Endodermal cell (in vitro differentiated cells): ENCODE data around the gene GSG1L. TPM values are rescaled to one million over a fixed set of nuclear protein-coding genes. Genes with fewer than 3 reads are reported as not detected.

Source experiments
- DNase-seq: peaks from one replicate; pipeline ENCODE4 v3.0.0-alpha.2; 2017
- H3K27ac ChIP-seq: 2 replicates; pipeline ENCODE4 v1.5.1; 2013; ENCODE audit warnings: mild to moderate bottlenecking, low read depth, low read length, moderate library complexity
- H3K27me3 ChIP-seq: 2 replicates; pipeline ENCODE4 v1.6.1; 2013; ENCODE audit warnings: mild to moderate bottlenecking, low read length, moderate library complexity; ENCODE audit not compliant: insufficient read depth, control insufficient read depth, poor library complexity, severe bottlenecking
- H3K36me3 ChIP-seq: 2 replicates; pipeline ENCODE4 v1.7.0; 2013; ENCODE audit warnings: mild to moderate bottlenecking, low read length, moderate library complexity; ENCODE audit not compliant: control insufficient read depth, insufficient read depth
- H3K4me1 ChIP-seq: one replicate; pipeline ENCODE4 v1.7.0; 2013; ENCODE audit warnings: low read length; ENCODE audit not compliant: control insufficient read depth, insufficient read depth
- H3K4me3 ChIP-seq: 2 replicates; pipeline ENCODE4 v1.5.1; 2013; ENCODE audit warnings: mild to moderate bottlenecking, low read length, moderate library complexity
- H3K9ac ChIP-seq: 2 replicates; pipeline ENCODE4 v1.6.1; 2013; ENCODE audit warnings: mild to moderate bottlenecking, low read length, moderate library complexity; ENCODE audit not compliant: poor library complexity, severe bottlenecking; ENCODE audit errors: extremely low read depth
- H3K9me3 ChIP-seq: 2 replicates; pipeline ENCODE4 v1.6.1; 2013; ENCODE audit warnings: mild to moderate bottlenecking, low read length, moderate library complexity; ENCODE audit not compliant: control insufficient read depth
- H3K27ac Mint-ChIP-seq: 2 replicates; pipeline ENCODE4 v1.8.0; 2020; ENCODE audit warnings: mixed read lengths
- H3K27me3 Mint-ChIP-seq: 2 replicates; pipeline ENCODE4 v1.8.0; 2021; ENCODE audit warnings: mild to moderate bottlenecking, mixed read lengths; ENCODE audit not compliant: insufficient read depth
- H3K36me3 Mint-ChIP-seq: 2 replicates; pipeline ENCODE4 v1.8.0; 2020; ENCODE audit warnings: low read depth, mixed read lengths
- H3K4me1 Mint-ChIP-seq: 2 replicates; pipeline ENCODE4 v1.8.0; 2020; ENCODE audit warnings: mixed read lengths
- H3K4me3 Mint-ChIP-seq: 2 replicates; pipeline ENCODE4 v1.8.0; 2020; ENCODE audit warnings: mild to moderate bottlenecking, moderate library complexity, mixed read lengths
- H3K9me3 Mint-ChIP-seq: 2 replicates; pipeline ENCODE4 v1.8.0; 2020; ENCODE audit warnings: mild to moderate bottlenecking, mixed read lengths
- WGBS, 2 experiments: methylation state at CpG; one replicate each; pipeline versions ENCODE4 v1.1.5 to v1.1.7; 2013; ENCODE audit warnings: missing lambda C conversion rate in 2 of 2, mixed read lengths in 1 of 2; ENCODE audit not compliant: insufficient coverage in 1 of 2, insufficient read length in 1 of 2; 5-methylcytosine and 5-hydroxymethylcytosine counted together
- total RNA-seq, 2 donors: library from RNA; stranded (reverse); fragmentation: NEBNext Ultra II Directional in 1 of 2; extraction: Animal tissue kit (Norgen Biotek cat#: 25700) in 1 of 2; gene quantifications; 2 replicates in 1 of 2; 3 replicates in 1 of 2; pipeline ENCODE4 v1.2.1, GENCODE V29; 2021
- TF ChIP-seq, protein P1 (sequence below): fragments of 200-600 bp; sonication (generic); conservative IDR thresholded peaks from 2 replicates; pipeline ENCODE4 v1.5.0; 2021; ENCODE audit warnings: antibody characterized with exemption, mild to moderate bottlenecking

GSG1L gene
- total RNA-seq, 2 donors from 2014 or later = 0.24 TPM; not detected in 1

- H3K9me3 Mint-ChIP-seq = no peaks in the 10 kb centered on the region
- Histone ChIP-seq H3K9ac (no peak overlapping the region), H3K9me3 (no peaks in the 10 kb centered on the region), H3K4me3 (no peak overlapping the region), H3K4me1 (no peaks in the 10 kb centered on the region), H3K27ac (no peak overlapping the region), H3K27me3 (no peaks in the 10 kb centered on the region), H3K36me3 (no peaks in the 10 kb centered on the region)
- no peak overlapping the region for H3K27ac Mint-ChIP-seq
- H3K4me1 Mint-ChIP-seq = no peaks in the 10 kb centered on the region
- 75 to 88% methylated on average over 8 of the region's 8 CpGs for WGBS, 2 experiments
- H3K36me3 Mint-ChIP-seq = peaks cover 1% of the 10 kb centered on the region
- TF ChIP-seq, protein P1, sequence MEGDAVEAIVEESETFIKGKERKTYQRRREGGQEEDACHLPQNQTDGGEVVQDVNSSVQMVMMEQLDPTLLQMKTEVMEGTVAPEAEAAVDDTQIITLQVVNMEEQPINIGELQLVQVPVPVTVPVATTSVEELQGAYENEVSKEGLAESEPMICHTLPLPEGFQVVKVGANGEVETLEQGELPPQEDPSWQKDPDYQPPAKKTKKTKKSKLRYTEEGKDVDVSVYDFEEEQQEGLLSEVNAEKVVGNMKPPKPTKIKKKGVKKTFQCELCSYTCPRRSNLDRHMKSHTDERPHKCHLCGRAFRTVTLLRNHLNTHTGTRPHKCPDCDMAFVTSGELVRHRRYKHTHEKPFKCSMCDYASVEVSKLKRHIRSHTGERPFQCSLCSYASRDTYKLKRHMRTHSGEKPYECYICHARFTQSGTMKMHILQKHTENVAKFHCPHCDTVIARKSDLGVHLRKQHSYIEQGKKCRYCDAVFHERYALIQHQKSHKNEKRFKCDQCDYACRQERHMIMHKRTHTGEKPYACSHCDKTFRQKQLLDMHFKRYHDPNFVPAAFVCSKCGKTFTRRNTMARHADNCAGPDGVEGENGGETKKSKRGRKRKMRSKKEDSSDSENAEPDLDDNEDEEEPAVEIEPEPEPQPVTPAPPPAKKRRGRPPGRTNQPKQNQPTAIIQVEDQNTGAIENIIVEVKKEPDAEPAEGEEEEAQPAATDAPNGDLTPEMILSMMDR = no peak
- H3K4me3 Mint-ChIP-seq = no peak overlapping the region
- no peaks in the 10 kb centered on the region for H3K27me3 Mint-ChIP-seq
- DNase-seq = no peak
These were observed 282.9 kb downstream of the GSG1L start for GRCh38 chr16:27780468-27781194.

GRCh38 chr16:27779641-27780164 lies 283.8 kb downstream of the GSG1L start:
- Mint-ChIP-seq H3K27ac (no peak overlapping the region), H3K36me3 (peaks cover 2% of the 10 kb centered on the region), H3K4me1 (no peaks in the 10 kb centered on the region), H3K9me3 (no peaks in the 10 kb centered on the region), H3K27me3 (no peaks in the 10 kb centered on the region), H3K4me3 (no peak overlapping the region)
- H3K4me1 ChIP-seq = no peaks in the 10 kb centered on the region
- DNase-seq = peak; percentile 92
- WGBS, 2 experiments = 83 to 91% methylated on average over 18 to 23 of the region's 23 CpGs
- TF ChIP-seq, protein P1 = peak; percentile 80
- no peak overlapping the region for H3K9ac ChIP-seq
- no peaks in the 10 kb centered on the region for H3K36me3 ChIP-seq
- no peaks in the 10 kb centered on the region for H3K27me3 ChIP-seq
- no peaks in the 10 kb centered on the region for H3K9me3 ChIP-seq
- H3K4me3 ChIP-seq = no peak overlapping the region
- H3K27ac ChIP-seq = no peak overlapping the region

- no peak for DNase-seq
- Histone ChIP-seq H3K27ac (no peak overlapping the region), H3K9me3 (no peaks in the 10 kb centered on the region), H3K9ac (no peak overlapping the region), H3K27me3 (no peaks in the 10 kb centered on the region), H3K4me1 (no peaks in the 10 kb centered on the region), H3K4me3 (no peak overlapping the region), H3K36me3 (no peaks in the 10 kb centered on the region)
- Mint-ChIP-seq H3K9me3 (no peaks in the 10 kb centered on the region), H3K27me3 (no peaks in the 10 kb centered on the region), H3K4me3 (no peak overlapping the region), H3K27ac (no peak overlapping the region), H3K36me3 (peaks cover 4% of the 10 kb centered on the region), H3K4me1 (no peaks in the 10 kb centered on the region)
- TF ChIP-seq, protein P1 = no peak
- WGBS, 2 experiments = 89 to 90% methylated on average over 4 to 10 of the region's 10 CpGs
These were observed 284.5 kb downstream of the GSG1L start for GRCh38 chr16:27778926-27779570.
